ENCODE measurements around the gene RAG1. TPM values are rescaled to one million over a fixed set of nuclear protein-coding genes. Genes with fewer than 3 reads are reported as not detected.

RAG1 gene
- total RNA-seq, 1 experiment from 2014 or later: 0.39 TPM

DNA sequence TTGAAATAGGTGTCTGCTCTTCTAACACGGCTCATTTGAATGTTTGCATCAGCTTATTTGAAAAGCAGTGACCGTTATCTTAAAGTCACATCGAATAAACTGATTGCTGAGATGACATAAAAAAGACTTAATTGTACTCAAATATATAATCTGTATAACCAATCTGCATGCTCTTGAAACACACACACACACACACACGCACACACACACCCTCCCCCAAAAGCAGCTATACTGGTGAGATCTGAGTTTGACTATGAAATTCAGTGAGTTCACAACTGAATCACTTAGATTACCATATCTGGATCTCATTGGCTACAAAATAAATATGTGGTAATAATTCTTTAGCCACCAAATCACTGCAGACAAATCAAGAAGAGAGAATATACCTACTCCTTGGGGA is 22.7 kb downstream of the RAG1 start:
- DNase-seq (ENCODE audit: low spot score): no peak

DNA sequence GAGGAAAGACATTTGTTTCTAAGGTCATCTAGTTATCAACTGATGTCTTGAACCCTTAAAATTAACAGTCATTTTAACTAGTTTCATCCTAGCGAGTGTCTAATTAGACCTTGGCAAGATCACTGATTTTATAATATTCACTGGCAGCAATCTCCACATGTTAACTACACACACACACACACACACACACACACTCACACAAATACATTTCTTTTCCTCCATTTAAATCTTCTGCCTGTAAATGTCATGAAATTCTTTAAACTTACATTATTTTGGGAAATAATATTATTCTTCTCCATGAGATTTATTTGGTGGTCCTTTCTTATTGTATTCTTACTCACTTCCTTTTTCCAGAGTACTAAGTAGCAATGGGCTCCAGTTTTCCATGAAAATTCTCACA is 23.6 kb downstream of the RAG1 start:
- no peak for DNase-seq (ENCODE audit: low spot score)

DNA sequence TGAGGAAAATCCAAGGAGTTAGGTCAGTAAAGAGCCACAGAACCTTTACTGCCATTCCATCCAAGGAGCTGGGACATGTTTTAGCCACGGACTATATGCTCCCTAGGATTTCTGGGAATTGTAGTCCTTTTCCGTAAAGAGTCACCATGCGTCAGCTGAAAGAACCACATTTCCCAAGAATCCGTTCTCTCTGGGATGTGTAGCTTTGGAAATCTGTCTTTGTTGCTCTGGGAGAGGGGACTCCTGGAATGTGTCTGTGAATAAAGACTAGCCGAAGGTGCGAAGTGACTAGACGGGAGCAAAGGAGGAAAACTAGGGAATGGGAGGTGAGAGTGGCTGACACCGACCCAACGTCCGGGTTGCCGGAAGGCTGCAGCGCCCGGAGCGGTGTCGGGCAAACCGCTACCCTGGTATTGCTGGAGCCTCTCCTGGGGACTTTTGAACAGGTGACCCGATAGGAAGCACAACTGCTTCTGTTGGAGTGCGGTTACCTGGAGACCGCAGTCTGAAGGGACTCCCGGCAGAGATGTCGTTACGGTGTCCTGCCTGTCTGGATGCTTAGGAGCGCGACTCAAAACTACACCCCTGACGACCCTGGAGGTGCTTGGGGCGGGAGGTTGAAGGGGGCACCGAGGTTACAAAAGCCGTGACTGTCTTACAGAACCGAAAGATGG is 26.6 kb downstream of the RAG1 start, which contains the start of gene IFTAP:
IFTAP (plus strand) TSS at position 187 of the 674 bp plus-strand sequence. CDS start 15,602 bp downstream, outside the sequence.
- DNase-seq (ENCODE audit: low spot score): peak; percentile 94

DNA sequence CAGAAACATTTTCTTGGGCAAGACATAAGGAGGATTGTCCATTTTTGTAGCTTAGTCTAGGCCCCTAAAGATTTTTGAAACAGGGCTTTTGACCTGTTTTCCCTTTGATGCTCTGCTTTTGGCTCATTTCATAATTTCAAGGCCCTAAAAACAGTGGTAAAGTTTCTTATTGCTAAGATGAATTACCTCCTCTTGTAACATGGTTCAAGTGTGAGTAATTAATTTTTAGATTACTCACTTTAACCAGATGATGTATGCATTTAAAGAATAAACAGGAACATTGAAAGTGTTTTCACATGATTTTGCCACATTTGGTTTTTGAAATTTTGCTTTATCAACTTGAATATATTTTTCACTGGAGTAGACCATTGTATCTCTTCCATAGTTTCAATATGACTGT is 29.1 kb downstream of the RAG1 start:
- no peak for DNase-seq (ENCODE audit: low spot score)

DNA sequence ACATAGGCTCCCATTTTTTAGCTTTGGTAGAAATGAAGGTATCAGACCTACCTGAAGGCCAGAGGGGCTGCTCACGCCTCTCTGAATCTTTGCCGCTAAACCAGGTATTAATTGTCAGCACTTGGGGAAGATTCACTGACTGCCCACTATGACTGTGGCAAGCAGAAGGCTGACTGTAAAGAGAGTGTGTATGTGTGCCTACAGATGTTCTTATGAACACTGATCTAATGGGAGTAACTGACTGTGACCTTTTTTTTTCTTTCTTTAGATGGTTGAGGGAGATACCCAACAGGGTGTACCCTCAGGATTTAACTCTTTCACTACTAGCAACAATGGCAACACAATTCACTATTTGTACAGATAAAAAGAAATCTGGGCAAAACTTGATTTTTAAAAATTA is 30.2 kb downstream of the RAG1 start, which contains the start of gene RAG2:
RAG2 (minus strand) TSS at position 186 of the 400 bp plus-strand sequence. CDS start 4,068 bp downstream, outside the sequence.
- DNase-seq (ENCODE audit: low spot score): no peak

DNA sequence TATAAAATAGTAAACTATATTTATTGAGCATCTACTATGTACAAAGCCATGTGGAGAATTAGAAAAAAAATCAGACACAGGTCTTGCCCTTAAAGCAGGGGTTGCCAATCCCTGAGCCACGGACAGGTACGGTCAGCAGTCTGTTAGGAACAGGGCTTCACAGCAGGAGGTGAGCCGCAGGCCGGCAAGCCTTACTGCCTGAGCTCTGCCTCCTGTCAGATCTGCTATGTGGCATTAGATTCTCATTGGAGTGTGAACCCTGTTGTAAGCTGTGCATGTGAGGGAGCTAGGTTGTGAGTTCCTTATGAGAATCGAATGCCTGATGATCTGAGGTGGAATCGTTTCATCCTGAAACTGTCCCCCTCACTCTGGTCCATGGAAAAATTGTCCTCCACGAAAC is 32.4 kb downstream of the RAG1 start:
- no peak for DNase-seq (ENCODE audit: low spot score)

DNA sequence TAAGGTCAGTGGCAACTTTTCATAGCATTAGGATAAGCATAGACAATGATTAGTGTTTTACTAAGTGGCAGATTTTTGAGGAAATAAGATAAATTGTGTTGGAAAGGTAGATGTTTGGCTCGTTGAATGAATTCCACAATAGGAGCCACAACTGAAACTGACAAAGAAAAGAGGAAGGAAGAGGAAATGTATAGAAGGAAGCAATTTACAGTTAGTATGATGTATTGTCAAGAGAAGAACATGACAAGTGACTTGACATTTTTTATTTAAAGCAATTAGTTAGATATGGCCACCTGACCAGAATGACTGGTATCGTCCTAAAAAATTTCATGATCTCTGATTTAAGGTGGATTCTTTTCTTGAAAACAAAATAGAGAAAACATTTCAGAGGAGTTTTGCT is 33.3 kb downstream of the RAG1 start:
- DNase-seq (ENCODE audit: low spot score): no peak

DNA sequence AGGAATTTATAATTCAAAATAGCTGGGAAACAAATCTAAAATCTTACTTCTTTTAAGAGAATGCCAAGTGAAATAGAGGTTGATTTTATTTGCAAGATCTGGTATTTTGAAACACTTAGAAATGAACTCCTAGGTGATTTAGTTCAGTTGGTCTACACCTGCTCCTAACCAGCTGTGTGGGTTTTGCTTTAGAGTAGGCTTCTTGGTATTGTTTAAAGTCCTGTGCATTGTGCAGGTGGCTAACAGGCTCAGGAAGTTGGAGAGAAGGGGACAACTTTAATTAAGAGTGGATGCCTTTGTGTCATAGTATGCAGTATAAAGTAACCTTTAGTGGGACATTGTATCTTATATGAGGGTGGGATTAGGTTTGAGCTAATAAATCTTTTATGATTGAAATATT is 34.3 kb downstream of the RAG1 start:
- DNase-seq (ENCODE audit: low spot score): no peak

DNA sequence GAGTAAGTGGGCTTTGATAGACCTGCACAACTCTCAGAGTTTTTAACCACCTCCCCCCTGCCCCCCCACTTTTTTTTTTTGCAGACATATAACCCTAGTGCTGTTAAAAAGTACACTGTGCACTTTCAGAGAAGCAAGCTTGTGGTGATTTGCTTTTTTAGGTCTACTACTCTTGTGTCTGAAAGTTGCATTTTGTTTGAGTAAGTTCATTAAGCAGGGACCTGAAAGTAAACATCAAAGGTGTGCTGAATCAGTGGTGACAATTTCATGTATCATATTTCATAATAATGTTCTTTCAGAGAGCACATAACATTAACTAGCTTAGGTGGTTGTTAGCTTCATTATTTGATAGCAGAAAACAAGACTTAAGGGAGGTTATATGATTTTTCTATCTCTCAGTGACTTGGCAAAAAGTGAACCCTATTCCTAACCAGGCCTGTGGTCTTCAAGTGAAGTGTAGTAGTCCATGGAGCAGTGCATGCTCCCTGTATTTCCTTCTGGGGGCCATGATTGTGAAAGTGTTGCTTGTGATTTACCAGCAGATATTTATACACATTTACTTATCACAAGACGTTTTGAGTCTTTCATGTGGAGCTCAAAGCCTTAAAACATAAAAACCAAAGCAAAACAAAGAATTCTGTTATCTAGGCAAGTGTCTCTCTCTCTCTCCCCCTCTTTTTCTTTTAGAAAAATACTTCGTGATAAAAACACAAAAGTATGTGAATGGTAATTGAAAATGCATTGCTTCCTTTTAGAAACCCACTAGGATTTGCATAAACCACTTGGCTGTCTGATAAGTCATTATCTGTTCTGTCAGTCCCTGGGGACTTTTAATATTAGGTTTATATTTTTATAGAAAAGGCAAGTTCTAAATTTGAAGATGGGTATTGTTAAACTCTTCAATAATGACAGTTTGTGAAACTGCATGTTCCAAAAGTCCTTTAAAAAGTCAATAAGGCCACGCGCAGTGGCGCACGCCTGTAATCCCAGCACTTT is 37.7 kb downstream of the RAG1 start:
- DNase-seq (ENCODE audit: low spot score): no peak

DNA sequence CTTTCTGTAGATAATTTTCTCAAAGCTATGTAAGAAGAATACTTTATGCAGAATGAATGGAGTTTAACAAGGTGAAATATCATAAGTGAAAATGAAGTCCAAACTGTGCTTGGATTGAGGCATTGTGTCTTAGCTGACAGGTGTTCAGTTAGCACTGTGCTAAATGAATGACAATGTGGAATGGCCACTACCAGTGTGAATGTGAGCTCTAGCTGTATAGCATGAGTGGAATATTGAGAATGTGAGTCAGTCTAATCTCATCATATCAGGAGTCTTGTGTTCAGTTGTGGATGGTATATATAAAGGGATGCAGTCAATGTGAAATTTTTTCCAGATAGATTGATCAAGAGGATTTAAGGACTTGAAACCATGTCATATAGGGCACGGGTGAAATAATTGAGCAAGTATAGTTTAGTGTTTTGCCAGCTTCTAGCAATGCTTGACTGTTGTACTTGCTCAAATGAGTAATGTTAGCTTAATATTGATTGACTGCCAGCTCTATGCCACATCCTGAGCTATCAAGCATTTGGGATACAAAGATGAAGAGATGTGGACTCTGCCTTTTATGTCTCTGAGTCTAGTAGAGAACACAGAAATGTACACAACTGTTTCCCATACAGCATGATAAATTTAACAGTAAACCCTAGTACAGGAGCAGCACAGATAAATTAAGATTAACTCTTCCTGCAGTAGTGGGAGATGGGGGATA is 40.8 kb downstream of the RAG1 start:
- no peak for DNase-seq (ENCODE audit: low spot score)

DNA sequence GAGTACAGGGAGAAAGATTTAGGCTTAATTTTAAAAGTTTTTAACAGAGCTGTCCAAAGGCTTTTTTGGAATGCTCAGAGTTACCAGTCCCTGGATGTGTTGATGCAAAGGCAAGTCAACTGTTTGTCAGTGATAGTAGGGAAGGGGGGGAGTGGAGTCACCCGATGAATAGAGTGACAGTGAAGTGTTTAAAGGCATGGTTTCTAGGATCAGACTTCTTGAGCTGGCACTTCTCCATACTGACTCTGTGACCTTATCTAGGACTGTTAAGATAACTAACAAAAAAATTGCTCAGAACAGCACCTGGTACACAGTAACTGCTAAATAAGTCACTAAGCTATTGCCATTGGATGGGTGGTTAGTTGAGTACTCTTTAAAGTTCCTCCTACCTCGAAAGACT is 41.6 kb downstream of the RAG1 start:
- DNase-seq (ENCODE audit: low spot score): no peak

DNA sequence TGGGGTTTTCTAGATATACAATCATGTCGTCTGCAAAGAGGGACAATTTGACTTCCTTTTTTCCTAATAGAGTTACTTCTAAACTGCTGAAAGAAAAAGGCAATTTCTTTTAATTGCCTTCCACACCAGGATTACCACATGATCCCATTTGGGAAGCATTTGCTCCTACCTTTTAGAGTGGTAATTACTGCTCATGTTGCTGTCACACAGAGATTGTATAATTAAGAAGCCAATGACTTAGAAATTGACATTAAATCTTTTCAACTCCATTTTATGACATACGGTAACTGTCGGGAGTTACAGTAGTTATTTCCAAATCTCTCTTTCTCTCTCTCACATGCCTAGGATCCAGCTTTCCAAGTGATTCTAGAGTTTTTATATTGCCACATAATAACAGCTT is 48.0 kb downstream of the RAG1 start:
- no peak for DNase-seq (ENCODE audit: low spot score)

DNA sequence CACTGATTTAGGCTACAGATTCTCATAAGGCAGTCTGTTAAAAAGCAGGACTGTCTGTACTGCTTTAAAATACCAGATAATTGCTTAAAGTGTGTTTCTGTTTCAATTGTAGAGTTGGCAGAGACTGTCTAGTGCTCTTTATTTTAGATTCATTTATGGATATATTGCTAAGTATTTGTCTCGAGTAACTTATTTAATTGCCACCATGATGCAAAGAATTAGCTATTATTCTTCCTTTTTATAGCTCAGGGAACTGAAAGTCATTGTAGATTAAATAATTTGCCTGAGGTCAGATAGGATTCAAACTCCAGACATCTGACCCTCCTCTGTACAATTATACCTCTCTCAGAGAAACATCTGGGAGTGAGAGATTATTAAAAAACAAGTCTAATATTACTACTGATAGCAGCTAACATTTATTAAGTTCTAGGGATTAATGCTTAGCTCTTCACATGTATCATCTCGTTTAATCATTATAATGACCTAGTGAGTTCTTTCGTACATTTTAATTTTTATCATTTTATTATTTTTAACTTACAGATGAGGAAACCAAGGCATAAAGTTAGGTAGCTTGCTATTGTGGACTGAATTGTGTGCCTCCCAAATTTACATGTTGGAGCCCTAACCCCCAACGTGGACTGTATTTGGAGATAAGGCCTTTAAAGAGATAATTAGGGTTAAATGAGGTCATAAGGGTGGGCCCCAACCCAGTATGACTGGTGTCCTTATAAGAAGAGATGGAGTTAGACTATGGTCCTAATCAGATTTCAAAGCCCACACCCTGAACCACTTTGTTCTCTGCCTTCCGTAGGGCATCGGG is 49.9 kb downstream of the RAG1 start:
- no peak for DNase-seq (ENCODE audit: low spot score)

DNA sequence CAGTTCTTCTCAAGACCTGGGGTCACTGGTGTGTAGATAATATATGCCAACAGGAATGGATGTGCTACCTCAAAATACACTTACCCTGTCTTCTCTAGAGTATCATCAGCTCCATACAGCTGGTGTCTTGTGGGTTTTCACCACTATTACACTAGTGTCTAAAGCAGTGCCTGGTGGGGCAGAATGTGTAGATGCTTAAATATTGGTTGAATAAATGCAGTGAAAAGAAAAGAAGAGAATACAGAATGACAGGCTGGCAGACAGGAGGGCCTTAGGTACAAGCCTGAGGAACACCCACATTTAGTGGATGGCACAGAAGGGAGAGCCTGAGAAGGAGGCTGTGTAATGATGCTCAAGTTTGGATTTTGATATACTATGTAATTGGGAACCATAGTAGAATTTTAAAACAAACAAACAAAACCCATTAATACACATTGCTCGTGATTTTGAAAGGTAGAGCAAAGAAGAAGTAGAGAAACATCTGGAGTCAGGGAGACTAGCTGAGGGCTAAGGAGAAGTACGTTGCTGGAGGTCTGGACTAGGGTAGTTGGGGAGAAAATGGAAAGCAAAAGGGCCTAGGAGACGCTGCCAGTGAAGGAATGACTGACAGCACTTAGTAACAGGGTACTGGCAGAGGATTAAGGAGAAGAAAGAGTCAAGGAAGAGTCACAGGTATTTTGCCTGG is 50.7 kb downstream of the RAG1 start:
- no peak for DNase-seq (ENCODE audit: low spot score)

DNA sequence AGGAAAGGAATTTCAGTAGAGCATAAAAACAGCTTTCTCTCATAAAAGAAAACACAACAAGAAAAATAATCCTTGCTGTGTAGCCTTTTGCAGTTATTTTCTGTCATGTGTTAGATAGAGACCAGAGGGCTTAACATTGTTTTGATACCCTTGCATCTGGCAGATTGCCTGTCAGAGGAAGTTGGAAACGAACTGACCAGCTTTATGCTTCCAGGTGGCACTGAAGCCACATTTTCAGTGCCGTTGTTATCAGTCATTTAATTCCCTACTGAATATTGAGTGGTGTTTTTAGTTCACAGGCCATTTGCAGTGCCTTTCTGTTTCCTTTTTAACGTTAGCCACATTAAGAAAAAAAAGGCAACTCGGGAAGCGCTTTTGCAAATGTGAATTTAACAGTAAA is 51.7 kb downstream of the RAG1 start:
- no peak for DNase-seq (ENCODE audit: low spot score)

DNA sequence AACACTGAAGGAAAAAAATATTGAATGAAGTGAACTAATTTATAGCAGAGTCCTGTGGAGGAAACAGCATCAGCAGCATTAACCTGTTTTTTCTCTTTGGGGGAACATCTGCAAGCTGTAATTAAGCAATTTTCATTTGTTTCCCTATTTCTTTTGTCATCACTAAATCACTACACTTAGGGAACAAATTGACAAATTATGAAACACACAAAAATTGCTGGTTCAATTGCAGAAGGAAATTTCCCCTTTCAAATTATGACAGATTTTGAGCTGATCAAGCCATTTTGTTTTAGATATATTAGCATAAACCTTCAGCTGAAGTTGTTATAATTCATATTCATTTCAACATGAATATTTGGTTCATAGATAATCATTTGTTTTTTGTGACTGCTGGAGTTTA is 52.4 kb downstream of the RAG1 start:
- no peak for DNase-seq (ENCODE audit: low spot score)

DNA sequence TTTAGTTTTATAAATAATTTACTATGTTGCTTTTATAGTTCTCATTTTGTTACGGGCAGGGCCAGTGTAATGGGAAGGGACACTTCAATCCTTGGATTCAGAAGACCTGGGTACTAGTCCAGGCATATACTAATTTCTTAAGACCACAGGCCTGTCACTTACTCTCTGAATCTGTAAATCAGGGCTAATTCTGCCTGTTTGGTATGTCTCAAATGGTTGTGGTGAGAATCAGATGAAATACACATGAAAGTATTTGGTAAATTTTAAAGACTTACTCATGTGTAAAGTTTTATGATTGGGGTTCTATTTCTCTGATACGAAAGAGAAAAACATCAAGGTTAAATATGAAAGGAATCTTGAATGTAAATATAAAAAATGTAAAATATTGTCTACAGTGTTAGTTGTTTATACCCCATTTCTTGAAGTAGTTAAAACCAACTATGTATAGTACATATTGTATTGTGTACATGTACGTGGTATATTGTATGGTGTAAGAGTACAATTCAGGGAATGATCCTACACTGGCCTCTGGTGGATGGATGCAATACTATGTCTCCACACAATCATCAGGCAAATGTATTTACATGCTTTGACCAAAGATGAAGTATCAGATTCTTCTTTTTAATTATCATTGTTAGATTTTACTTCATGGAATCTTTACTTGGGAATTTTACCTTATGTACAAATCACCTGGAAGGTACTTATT is 54.8 kb downstream of the RAG1 start:
- DNase-seq (ENCODE audit: low spot score): peak; percentile 27

DNA sequence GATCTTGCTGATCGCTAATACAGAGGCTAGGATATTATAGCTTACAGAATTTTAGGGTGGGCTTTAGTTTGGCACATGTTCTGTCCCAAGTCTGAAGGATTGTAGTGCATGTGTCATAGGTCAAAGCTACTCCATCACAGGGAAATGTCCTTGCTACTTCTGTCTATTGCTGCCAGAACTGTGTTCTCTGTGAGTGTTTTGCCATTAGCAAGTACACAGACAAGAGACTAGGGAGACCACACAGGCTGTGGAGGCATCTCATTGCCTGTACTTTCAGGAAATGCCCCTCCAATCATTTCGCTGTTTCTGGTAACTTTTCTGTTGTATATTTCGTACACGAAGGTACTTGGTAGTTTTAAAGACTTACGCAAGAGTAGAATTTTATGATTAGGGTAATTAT is 55.7 kb downstream of the RAG1 start:
- DNase-seq (ENCODE audit: low spot score): no peak

DNA sequence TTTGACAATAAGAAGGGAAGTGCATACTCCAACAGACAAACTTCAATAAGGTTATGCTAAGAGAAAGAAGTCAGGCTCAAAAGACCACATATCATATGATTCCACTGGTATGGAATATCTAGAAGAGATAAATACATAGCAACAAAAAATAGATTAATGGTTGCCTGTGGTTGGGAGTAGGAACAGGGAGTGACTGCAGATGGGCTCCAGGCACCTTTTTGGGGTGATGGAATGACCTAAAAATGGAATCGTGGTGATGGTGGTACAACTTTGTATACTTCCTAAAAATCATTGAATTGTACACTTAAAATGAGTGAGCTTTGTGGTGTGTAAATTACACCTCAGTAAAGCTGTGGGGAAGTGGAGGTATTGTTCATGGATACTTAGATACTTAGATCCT is 59.2 kb downstream of the RAG1 start:
- DNase-seq (ENCODE audit: low spot score): no peak

DNA sequence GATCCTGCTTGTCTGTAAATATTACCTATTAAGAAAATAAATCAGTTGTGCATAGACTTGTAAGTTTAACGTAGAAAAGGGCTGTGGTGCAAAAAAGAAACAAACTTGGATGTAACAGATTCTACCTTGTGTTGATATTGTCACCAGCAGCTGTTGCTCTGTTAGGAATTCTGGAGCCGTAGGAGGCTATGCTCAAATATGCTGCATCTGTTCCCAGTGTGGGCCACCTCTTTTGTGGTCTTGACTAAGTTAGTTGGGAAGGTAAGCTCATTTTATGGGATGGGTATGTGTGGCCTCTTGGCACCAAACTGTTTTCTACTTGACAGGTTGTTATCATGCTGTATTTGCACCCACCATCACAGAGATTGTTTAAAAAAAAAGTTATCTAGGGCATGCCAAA is 59.7 kb downstream of the RAG1 start:
- no peak for DNase-seq (ENCODE audit: low spot score)
